ENCODE measurements around the gene RAB6A. TPM values are rescaled to one million over a fixed set of nuclear protein-coding genes. Genes with fewer than 3 reads are reported as not detected.
"Not testable (repeated sequence)": the region's sequence is repeated elsewhere in the genome, so short reads cannot be mapped to it uniquely, and the experiment has no call there.

Gene RAB6A
- total RNA-seq, 2 donors from 2014 or later = 63.6 to 73.7 TPM

DNA sequence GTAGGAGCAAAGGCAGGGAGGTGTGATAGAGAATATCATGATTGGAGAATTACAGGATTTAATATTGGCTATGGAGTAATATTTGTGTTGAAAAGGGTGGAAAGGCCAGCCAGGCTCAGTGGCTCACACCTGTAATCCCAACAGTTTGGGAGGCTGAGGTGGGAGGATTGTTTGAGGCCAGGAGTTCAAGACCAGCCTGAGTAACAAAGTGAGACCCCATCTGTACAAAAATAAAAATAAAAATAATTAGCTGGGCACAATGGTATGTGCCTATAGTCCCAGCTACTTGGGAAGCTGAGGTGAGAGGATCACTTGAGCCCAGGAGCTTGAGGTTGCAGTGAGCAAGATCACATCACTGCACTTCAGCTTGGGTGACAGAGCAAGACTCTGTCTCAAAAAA is 24.6 kb upstream of the RAB6A start:
- Mint-ChIP-seq H3K27ac (peak overlapping the region; percentile 67), H3K4me1 (ENCODE audit: low read depth) (peaks cover 46% of the 10 kb centered on the region)
- not testable (repeated sequence) for H3K27me3 Mint-ChIP-seq (ENCODE audit: low read depth); H3K4me3 Mint-ChIP-seq; DNase-seq; ATAC-seq (replicated peaks in 1 of 2); H3K9me3 Mint-ChIP-seq; H3K36me3 Mint-ChIP-seq (ENCODE audit: insufficient read depth in 2 of 2)

DNA sequence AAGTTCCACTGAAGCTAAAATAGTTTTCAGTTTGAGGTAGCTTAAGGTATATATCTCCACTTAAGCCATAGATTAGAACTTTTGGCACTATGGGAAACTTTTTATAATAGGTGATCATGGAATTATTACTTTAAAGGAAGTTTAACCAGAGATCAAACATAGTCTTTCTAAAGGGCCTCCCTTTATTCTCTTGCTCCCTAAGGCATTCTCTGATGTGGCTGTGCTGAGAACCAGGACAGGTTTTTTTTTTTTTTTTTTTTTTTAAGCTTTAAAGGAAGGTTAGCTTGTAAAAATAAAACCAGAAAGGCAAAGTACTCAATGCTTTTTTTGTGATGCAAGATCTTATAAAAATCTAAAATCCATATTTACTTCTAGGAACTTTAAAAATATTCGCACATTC is 23.9 kb upstream of the RAB6A start:
- no peaks in the 10 kb centered on the region for H3K27me3 Mint-ChIP-seq (ENCODE audit: low read depth)
- peak overlapping the region; percentile 14 to 56 for H3K4me3 Mint-ChIP-seq
- H3K4me1 Mint-ChIP-seq (ENCODE audit: low read depth) = peaks cover 46% of the 10 kb centered on the region
- no peak for DNase-seq
- no peaks in the 10 kb centered on the region for H3K9me3 Mint-ChIP-seq
- H3K27ac Mint-ChIP-seq = peak overlapping the region; percentile 67
- peaks cover 0 to 2% of the 10 kb centered on the region in 2 donors for H3K36me3 Mint-ChIP-seq (ENCODE audit: insufficient read depth in 2 of 2)
- no peak for ATAC-seq (replicated peaks in 1 of 2)

DNA sequence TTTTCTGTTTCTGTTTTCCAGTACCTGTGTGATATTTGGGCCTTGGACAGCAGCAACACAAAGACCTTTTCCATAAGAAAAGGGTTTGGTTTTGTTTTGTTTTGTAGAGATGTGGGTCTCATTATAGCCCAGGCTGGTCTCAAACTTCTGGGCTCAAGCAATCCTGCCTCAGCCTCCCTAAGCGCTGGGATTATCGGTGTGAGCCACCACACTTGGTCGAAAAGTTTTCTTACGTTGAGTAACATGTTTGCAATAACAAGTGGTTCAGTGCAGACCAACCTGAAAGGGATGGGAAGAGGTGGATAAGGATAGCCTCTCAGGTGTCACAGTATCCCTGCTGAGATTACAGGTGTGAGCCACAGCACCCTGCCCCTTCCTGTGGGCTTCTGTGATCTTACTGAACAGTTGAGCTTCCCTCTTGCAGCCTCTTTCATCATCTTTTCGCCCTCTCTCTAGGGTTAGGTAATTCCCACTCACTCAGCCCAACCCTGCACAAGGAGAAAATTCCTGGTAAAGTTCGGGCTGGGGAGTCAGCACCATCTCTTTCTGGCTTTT is 23.3 kb upstream of the RAB6A start:
- Mint-ChIP-seq H3K27me3 (ENCODE audit: low read depth) (no peaks in the 10 kb centered on the region), H3K36me3 (ENCODE audit: insufficient read depth in 2 of 2) (peaks cover 0 to 2% of the 10 kb centered on the region in 2 donors), H3K4me3 (peak overlapping the region; percentile 14 to 56), H3K27ac (peak overlapping the region; percentile 67), H3K9me3 (no peaks in the 10 kb centered on the region), H3K4me1 (ENCODE audit: low read depth) (peaks cover 42% of the 10 kb centered on the region)
- ATAC-seq (replicated peaks in 1 of 2) (no peak), DNase-seq (peak; percentile 45 to 48)

DNA sequence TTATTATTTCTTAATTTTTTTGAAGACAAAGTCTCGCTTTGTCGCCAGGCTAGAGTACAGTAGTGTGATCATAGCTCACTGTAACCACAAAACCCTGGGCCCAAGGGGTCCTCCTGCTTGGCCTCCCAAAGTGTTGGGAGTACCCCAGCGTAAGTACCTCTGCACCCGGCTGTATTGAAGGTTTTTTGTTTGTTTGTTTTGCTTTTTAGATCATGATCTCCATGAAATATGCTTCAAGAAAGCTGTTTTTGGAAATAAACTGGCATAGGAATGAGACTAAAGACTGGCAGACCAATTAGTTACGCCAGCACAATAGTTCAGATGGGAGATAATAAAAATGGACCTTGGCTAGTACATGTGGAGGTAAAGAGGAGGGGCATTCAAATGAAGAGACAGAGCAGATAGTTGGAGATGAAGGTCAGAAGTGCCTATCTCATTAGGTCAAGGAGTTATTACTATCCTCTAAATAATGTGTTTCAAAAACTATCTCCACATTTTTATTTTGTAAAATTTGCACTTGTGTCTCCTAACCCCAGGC is 22.7 kb upstream of the RAB6A start:
- peaks cover 0 to 2% of the 10 kb centered on the region in 2 donors for H3K36me3 Mint-ChIP-seq (ENCODE audit: insufficient read depth in 2 of 2)
- ATAC-seq (replicated peaks in 1 of 2) (no peak), DNase-seq (no peak)
- H3K4me1 Mint-ChIP-seq (ENCODE audit: low read depth) = peaks cover 43% of the 10 kb centered on the region
- H3K27me3 Mint-ChIP-seq (ENCODE audit: low read depth) = no peaks in the 10 kb centered on the region
- H3K9me3 Mint-ChIP-seq = no peaks in the 10 kb centered on the region
- no peak overlapping the region for H3K4me3 Mint-ChIP-seq
- peak overlapping the region; percentile 4 for H3K27ac Mint-ChIP-seq

DNA sequence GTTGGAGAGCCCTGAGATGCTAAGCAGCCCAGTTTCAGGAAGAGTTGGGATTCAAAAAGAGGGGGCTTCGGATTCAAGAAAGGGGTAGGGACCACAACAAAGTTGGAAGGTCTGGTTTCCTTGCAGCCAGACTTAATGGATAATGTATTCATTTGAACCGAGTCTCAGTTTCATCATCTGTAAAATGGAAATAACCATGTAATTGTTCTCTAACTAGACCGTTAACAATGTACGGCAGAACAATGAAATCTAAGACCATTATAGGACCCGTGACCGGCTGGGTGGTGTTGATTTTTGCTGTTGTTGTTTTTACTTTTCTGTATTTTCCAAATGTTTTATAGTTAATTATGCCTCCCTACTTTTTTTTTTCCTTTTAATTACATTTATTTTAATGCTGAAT is 20.4 kb upstream of the RAB6A start:
- Mint-ChIP-seq H3K9me3 (no peaks in the 10 kb centered on the region), H3K36me3 (ENCODE audit: insufficient read depth in 2 of 2) (no peaks in the 10 kb centered on the region), H3K27me3 (ENCODE audit: low read depth) (no peaks in the 10 kb centered on the region), H3K4me3 (no peak overlapping the region), H3K4me1 (ENCODE audit: low read depth) (peaks cover 36% of the 10 kb centered on the region), H3K27ac (no peak overlapping the region)
- no peak for DNase-seq
- ATAC-seq (replicated peaks in 1 of 2) = no peak

DNA sequence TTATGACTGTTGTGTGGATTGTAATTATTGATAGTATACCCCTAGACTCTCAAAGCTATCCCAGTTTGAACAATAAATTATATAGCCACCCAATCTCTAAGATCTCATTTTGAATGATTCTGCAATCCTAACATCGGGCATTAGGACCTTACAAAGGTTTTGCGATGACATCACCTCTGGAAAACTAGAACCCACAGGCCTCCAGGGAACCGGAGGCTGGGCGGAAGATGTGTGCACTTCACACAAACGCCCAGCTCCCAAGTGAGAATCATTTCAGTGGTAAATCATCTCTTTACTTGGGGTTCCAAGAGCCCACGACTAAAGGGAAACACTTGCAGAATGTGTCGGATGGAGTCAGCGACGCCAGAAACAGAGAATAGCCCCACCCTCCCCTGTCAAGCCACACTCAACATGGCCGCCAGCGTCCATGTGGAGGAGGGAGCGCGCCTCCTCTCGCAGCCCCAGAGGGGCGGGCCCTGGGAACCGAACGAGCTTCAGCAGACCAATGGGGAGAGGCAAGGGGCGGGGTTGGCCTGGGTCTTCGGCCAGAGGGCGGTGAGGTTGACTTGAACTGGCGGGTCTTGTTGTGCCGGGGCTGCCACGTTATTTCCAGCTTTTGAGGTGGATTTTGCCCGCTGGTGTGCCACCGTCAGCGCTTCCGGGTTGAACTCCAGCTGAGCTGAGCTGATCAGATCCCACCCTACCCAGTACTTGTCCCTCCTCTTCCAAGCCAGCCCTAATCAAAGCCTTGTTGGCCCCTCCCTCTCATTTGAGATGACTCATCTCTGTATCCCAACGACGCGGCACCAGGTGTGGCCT is 18.4 kb upstream of the RAB6A start:
- H3K27ac Mint-ChIP-seq = peak overlapping the region; percentile 97

DNA sequence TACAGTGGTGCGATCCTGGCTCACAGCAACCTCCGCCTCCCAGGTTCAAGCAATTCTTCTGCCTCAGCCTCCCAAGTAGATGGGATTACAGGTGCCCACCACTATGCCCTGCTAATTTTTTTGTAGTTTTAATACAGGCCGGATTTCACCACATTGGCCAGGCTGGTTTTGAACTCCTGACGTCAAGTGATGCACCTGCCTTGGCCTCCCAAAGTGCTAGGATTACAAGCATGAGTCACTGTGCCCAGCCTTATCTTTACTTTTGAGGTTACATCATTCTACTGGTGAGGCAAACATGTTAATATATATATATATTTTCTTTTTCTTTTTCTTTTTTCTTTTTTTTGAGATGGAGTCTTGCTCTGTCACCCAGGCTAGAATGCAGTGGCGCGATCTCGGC is 9.9 kb upstream of the RAB6A start:
- not testable (repeated sequence) for H3K36me3 Mint-ChIP-seq (ENCODE audit: insufficient read depth in 2 of 2)

More for the DNA sequence above, 18.4 kb upstream of the RAB6A start:
- peak; percentile 99 to 100 for DNase-seq
- H3K4me3 Mint-ChIP-seq = peak overlapping the region; percentile 83 to 99
- H3K36me3 Mint-ChIP-seq (ENCODE audit: insufficient read depth in 2 of 2) = no peaks in the 10 kb centered on the region
- peaks cover 22% of the 10 kb centered on the region for H3K4me1 Mint-ChIP-seq (ENCODE audit: low read depth)
- H3K27me3 Mint-ChIP-seq (ENCODE audit: low read depth) = no peaks in the 10 kb centered on the region
- ATAC-seq (replicated peaks in 1 of 2) = peak; percentile 98
- H3K9me3 Mint-ChIP-seq = no peaks in the 10 kb centered on the region

DNA sequence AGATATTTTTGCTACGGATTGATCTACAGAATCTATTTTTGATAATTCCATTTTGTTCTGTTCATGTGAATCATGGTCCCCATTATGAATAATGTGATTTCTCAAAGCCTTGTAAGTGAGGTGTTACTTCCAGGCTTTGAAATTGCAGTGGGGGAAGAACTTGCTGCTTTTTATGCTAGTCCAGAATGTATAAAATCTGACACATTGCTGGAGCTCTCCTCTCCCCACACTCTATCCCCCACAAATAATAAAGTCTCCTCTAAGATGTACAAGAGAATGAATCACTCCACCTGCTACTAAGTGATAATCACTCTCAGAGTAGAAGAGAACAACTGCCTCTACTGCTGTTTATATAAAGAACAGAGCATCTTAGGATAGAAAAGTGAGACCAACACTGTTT is 5.9 kb upstream of the RAB6A start:
- H3K36me3 Mint-ChIP-seq (ENCODE audit: insufficient read depth in 2 of 2) = no peaks in the 10 kb centered on the region
- ATAC-seq (replicated peaks in 1 of 2) = no peak
- peaks cover 9% of the 10 kb centered on the region for H3K4me1 Mint-ChIP-seq (ENCODE audit: low read depth)
- H3K27ac Mint-ChIP-seq = no peak overlapping the region
- H3K4me3 Mint-ChIP-seq = no peak overlapping the region
- H3K9me3 Mint-ChIP-seq = no peaks in the 10 kb centered on the region
- DNase-seq = no peak
- H3K27me3 Mint-ChIP-seq (ENCODE audit: low read depth) = peaks cover 17% of the 10 kb centered on the region

More for the DNA sequence above, 9.9 kb upstream of the RAB6A start:
- DNase-seq; H3K9me3 Mint-ChIP-seq; ATAC-seq (replicated peaks in 1 of 2); H3K4me1 Mint-ChIP-seq (ENCODE audit: low read depth); H3K4me3 Mint-ChIP-seq; H3K27ac Mint-ChIP-seq: not testable (repeated sequence)
- peaks cover 17% of the 10 kb centered on the region for H3K27me3 Mint-ChIP-seq (ENCODE audit: low read depth)

DNA sequence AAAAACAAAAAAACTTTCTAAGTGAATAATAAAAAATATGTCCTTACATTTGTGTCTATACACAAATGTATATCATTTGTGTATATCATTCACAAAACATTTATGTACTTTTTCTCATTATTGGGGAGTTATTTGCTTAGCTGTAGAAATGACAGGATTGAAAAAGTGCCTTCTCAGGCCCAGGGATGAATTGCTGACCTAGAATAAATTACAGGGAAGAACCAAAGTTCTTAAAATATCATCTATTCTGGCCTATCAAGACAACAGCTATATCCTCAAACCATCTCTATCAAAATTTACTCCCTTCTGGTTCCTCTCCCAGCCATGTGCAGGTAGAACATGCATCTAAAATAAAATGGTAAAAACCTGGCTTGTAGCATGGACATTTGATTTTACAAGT is 1.9 kb upstream of the RAB6A start:
- Mint-ChIP-seq H3K4me1 (ENCODE audit: low read depth) (peaks cover 33% of the 10 kb centered on the region), H3K4me3 (peak overlapping the region in 1 of 2 donors; percentile 29), H3K9me3 (no peaks in the 10 kb centered on the region), H3K27me3 (ENCODE audit: low read depth) (peaks cover 17% of the 10 kb centered on the region), H3K36me3 (ENCODE audit: insufficient read depth in 2 of 2) (peaks cover 0 to 3% of the 10 kb centered on the region in 2 donors), H3K27ac (no peak overlapping the region)
- no peak for ATAC-seq (replicated peaks in 1 of 2)
- DNase-seq = no peak

DNA sequence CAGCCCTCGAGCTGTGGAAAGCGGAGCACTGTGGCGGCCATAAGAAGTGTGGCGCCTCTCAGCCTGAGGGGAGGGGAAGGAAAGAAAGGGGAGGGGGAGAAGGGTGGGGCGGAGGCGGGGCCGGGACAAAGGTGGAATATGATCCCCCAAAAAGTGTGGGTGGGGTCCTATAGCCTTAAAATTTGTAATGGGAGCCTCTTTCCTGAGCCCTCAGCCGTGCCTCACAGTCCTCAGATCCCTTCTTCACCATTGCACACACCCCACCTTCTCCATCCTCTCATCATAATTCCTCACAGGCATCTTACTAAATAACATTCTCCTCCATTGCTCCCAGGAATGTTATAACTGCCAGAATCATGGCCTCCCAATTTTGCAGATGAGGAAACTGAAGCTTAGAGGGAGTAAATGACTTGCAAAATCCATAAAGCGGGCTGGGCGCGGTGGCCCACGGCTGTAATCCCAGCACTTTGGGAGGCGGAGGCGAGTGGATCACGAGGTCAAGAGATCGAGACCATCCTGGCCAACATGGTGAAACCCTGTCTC is 600 bp upstream of the RAB6A start:
- Mint-ChIP-seq H3K27me3 (ENCODE audit: low read depth) (peaks cover 4% of the 10 kb centered on the region), H3K36me3 (ENCODE audit: insufficient read depth in 2 of 2) (peaks cover 0 to 3% of the 10 kb centered on the region in 2 donors), H3K4me1 (ENCODE audit: low read depth) (peaks cover 36% of the 10 kb centered on the region), H3K4me3 (peak overlapping the region; percentile 91 to 98), H3K9me3 (no peaks in the 10 kb centered on the region), H3K27ac (peak overlapping the region; percentile 67)
- DNase-seq (no peak), ATAC-seq (replicated peaks in 1 of 2) (peak; percentile 7)

DNA sequence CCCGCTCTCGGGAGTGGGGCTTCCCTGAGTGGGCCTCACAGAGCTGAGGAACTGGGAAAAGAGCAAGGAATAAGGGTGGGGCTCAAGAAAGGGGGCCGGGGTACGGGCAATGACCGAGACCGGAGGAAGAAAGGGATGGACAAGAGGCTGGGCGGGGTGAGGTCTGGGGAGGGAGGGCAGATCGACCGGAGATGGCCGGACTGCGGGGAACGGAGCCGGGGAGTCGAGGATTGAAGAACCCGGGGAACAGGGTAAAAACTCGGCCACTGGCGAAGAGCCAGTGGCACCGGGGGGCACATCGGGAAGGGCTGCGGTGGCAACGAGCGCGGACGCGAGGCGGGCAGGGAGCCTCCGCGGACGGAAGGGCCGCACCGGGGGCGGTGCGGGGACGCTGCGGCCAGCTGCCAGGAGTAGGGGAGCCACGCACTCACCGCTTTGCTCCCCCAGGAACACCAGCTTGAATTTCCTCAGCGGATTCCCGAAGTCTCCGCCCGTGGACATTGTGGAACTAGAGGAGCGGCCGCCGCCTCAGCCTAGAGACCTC is 667 bp downstream of the RAB6A start:
- H3K4me3 Mint-ChIP-seq = peak overlapping the region; percentile 91 to 98
- peak overlapping the region; percentile 92 for H3K27ac Mint-ChIP-seq
- peaks cover 41% of the 10 kb centered on the region for H3K4me1 Mint-ChIP-seq (ENCODE audit: low read depth)
- no peaks in the 10 kb centered on the region for H3K9me3 Mint-ChIP-seq
- ATAC-seq (replicated peaks in 1 of 2) = peak in 1 of 2 donors; percentile 16
- no peaks in the 10 kb centered on the region for H3K27me3 Mint-ChIP-seq (ENCODE audit: low read depth)
- DNase-seq = peak in 1 of 2 donors; percentile 43
- H3K36me3 Mint-ChIP-seq (ENCODE audit: insufficient read depth in 2 of 2) = peaks cover 0 to 3% of the 10 kb centered on the region in 2 donors

DNA sequence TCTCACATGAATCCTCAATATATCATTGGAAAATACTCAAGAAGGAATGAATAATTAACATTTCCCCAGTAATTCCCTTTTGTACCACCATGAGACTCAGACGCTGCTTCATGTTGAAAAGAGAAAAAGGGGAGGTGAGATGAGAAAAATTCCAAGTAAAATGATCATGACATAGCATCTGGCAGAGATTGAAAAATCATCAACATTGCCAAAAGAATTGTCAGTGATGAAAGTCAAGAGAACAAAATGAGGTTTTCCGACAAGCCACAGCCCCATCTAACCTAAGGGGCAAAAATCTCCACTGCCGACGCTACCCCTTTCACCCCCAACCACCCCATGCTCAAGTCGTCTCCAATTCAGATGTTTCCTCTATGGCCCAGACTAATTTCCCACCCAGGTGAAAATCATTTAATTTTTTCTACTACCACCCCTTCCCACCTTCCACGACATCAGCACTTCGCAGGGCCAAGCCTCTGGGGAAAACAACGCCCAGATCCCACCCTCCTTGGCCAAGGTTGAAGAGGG is 1.2 kb downstream of the RAB6A start:
- DNase-seq (peak in 1 of 2 donors; percentile 16), ATAC-seq (replicated peaks in 1 of 2) (no peak)
- H3K27me3 Mint-ChIP-seq (ENCODE audit: low read depth) = no peaks in the 10 kb centered on the region
- peaks cover 41% of the 10 kb centered on the region for H3K4me1 Mint-ChIP-seq (ENCODE audit: low read depth)
- H3K36me3 Mint-ChIP-seq (ENCODE audit: insufficient read depth in 2 of 2) = peaks cover 0 to 3% of the 10 kb centered on the region in 2 donors
- H3K27ac Mint-ChIP-seq = peak overlapping the region; percentile 92
- no peaks in the 10 kb centered on the region for H3K9me3 Mint-ChIP-seq
- peak overlapping the region; percentile 91 to 98 for H3K4me3 Mint-ChIP-seq

DNA sequence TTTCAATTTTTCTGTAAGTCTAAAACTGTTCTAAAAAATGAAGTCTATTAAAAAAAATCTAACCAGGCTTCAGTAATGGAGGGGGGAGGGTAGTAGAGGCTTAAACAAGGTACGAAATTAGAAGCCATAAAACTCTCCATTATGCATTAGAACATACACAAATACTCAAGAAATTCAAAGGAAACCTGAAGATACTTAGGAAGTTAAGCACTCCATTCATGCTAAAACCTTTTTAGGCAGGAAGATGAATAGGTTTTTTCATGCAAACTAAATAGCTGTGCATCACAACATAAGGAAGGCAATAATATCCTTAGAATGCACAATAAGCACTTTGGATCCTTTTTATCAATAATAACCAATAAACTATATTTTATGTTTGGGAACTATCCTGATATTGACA is 2.4 kb downstream of the RAB6A start:
- no peak for ATAC-seq (replicated peaks in 1 of 2)
- peaks cover 0 to 6% of the 10 kb centered on the region in 2 donors for H3K36me3 Mint-ChIP-seq (ENCODE audit: insufficient read depth in 2 of 2)
- no peaks in the 10 kb centered on the region for H3K27me3 Mint-ChIP-seq (ENCODE audit: low read depth)
- H3K4me1 Mint-ChIP-seq (ENCODE audit: low read depth) = peaks cover 47% of the 10 kb centered on the region
- peak overlapping the region; percentile 91 to 98 for H3K4me3 Mint-ChIP-seq
- peak overlapping the region; percentile 82 for H3K27ac Mint-ChIP-seq
- no peaks in the 10 kb centered on the region for H3K9me3 Mint-ChIP-seq
- no peak for DNase-seq
